ENCODE measurements around the gene MEAF6.
A peak's percentile ranks its signal among the peaks of the same experiment; 100 is the strongest.

Gene MEAF6

GRCh38 chr1:37482796-37483744, 31.5 kb downstream of the MEAF6 start:
- no peak for DNase-seq

GRCh38 chr1:37482004-37482785, 32.4 kb downstream of the MEAF6 start:
- no peak for DNase-seq

GRCh38 chr1:37481289-37482003, 33.1 kb downstream of the MEAF6 start:
- no peak for DNase-seq

GRCh38 chr1:37480581-37481288, 33.8 kb downstream of the MEAF6 start:
- no peak for DNase-seq

- DNase-seq: no peak
Measured at GRCh38 chr1:37480125-37480466, 34.5 kb downstream of the MEAF6 start.

GRCh38 chr1:37479255-37480124, 35.1 kb downstream of the MEAF6 start:
- DNase-seq: peak; percentile 65

- DNase-seq: no peak
Measured at GRCh38 chr1:37478890-37479254, 35.7 kb downstream of the MEAF6 start.

- no peak for DNase-seq
Measured at GRCh38 chr1:37478451-37478881, 36.1 kb downstream of the MEAF6 start.

- DNase-seq: no peak
Measured at GRCh38 chr1:37477946-37478345, 36.6 kb downstream of the MEAF6 start.

- DNase-seq: no peak
Measured at GRCh38 chr1:37477198-37477931, 37.2 kb downstream of the MEAF6 start.

- no peak for DNase-seq
Measured at GRCh38 chr1:37476460-37477197, 37.9 kb downstream of the MEAF6 start.

- DNase-seq: no peak
Measured at GRCh38 chr1:37476087-37476452, 38.5 kb downstream of the MEAF6 start.

GRCh38 chr1:37475380-37476086, 39.0 kb downstream of the MEAF6 start:
- DNase-seq: no peak

GRCh38 chr1:37474697-37475379, 39.7 kb downstream of the MEAF6 start:
- DNase-seq: no peak

- DNase-seq: peak; percentile 85
Measured at GRCh38 chr1:37474046-37474696, 40.4 kb downstream of the MEAF6 start, which contains the start of gene ZC3H12A. Gene ZC3H12A (plus strand): TSS chr1:37474580. CDS start chr1:37475497, 917 bp downstream.

- DNase-seq: no peak
Measured at GRCh38 chr1:37473431-37474045, 41.0 kb downstream of the MEAF6 start.

- DNase-seq: no peak
Measured at GRCh38 chr1:37472994-37473393, 41.6 kb downstream of the MEAF6 start.

- no peak for DNase-seq
Measured at GRCh38 chr1:37472281-37472680, 42.3 kb downstream of the MEAF6 start.
